ENCODE data around the gene WNT1.
A peak's percentile ranks its signal among the peaks of the same experiment; 100 is the strongest.

The WNT1 gene

GRCh38 chr12:49000346-49000745 lies 22.2 kb downstream of the WNT1 start:
- no peak for TF ChIP-seq CTCF (IDR thresholded peaks at IDR 0.05; ENCODE audit: low read depth, low read length)
- no peak for DNase-seq (ENCODE audit: low read depth in 2 of 2)
- no peak overlapping the region for H3K4me3 ChIP-seq (replicated peaks in 1 of 2; ENCODE audit: low read depth in 2 of 2, low read length in 2 of 2)

- DNase-seq (ENCODE audit: low read depth in 2 of 2), result no peak
- TF ChIP-seq CTCF (IDR thresholded peaks at IDR 0.05; ENCODE audit: low read depth, low read length), result no peak
- H3K4me3 ChIP-seq (replicated peaks in 1 of 2; ENCODE audit: low read depth in 2 of 2, low read length in 2 of 2), result no peak overlapping the region
Measured at GRCh38 chr12:49008943-49009342, 30.8 kb downstream of the WNT1 start.

- H3K4me3 ChIP-seq (replicated peaks in 1 of 2; ENCODE audit: low read depth in 2 of 2, low read length in 2 of 2), result no peak overlapping the region
- peak in 1 of 2 donors; percentile 15 for DNase-seq (ENCODE audit: low read depth in 2 of 2)
- TF ChIP-seq CTCF (IDR thresholded peaks at IDR 0.05; ENCODE audit: low read depth, low read length), result no peak
Measured at GRCh38 chr12:49010092-49010668, 32.1 kb downstream of the WNT1 start.

- no peak overlapping the region for H3K4me3 ChIP-seq (replicated peaks in 1 of 2; ENCODE audit: low read depth in 2 of 2, low read length in 2 of 2)
- no peak for TF ChIP-seq CTCF (IDR thresholded peaks at IDR 0.05; ENCODE audit: low read depth, low read length)
- DNase-seq (ENCODE audit: low read depth in 2 of 2), result no peak
Measured at GRCh38 chr12:49012739-49013138, 34.6 kb downstream of the WNT1 start.

- TF ChIP-seq CTCF (IDR thresholded peaks at IDR 0.05; ENCODE audit: low read depth, low read length), result no peak
- no peak overlapping the region for H3K4me3 ChIP-seq (replicated peaks in 1 of 2; ENCODE audit: low read depth in 2 of 2, low read length in 2 of 2)
- DNase-seq (ENCODE audit: low read depth in 2 of 2), result no peak
Measured at GRCh38 chr12:49013428-49013827, 35.3 kb downstream of the WNT1 start.

GRCh38 chr12:49014547-49014946 lies 36.4 kb downstream of the WNT1 start:
- peak; percentile 45 to 64 for DNase-seq (ENCODE audit: low read depth in 2 of 2)
- H3K4me3 ChIP-seq (replicated peaks in 1 of 2; ENCODE audit: low read depth in 2 of 2, low read length in 2 of 2), result no peak overlapping the region
- TF ChIP-seq CTCF (IDR thresholded peaks at IDR 0.05; ENCODE audit: low read depth, low read length), result peak; percentile 19

- H3K4me3 ChIP-seq (replicated peaks in 1 of 2; ENCODE audit: low read depth in 2 of 2, low read length in 2 of 2), result no peak overlapping the region
- no peak for TF ChIP-seq CTCF (IDR thresholded peaks at IDR 0.05; ENCODE audit: low read depth, low read length)
- no peak for DNase-seq (ENCODE audit: low read depth in 2 of 2)
Measured at GRCh38 chr12:49015196-49015595, 37.1 kb downstream of the WNT1 start.

Measured in cardiac fibroblast (primary cell).